AG09309 (cell line): ENCODE results near the gene CLPTM1L.
A peak's percentile ranks its signal among the peaks of the same experiment; 100 is the strongest.
"Not testable (repeated sequence)": the region's sequence is repeated elsewhere in the genome, so short reads cannot be mapped to it uniquely, and the experiment has no call there.

Experiments
- DNase-seq: peaks from one replicate; pipeline ENCODE4 v3.0.0-alpha.2; 2010; ENCODE audit warnings: low read depth
- H3K4me3 ChIP-seq: 2 replicates; pipeline ENCODE4 v1.5.1; 2011; ENCODE audit warnings: mild to moderate bottlenecking, low read depth, low read length, moderate library complexity; ENCODE audit not compliant: control insufficient read depth
- TF ChIP-seq, protein P1 (sequence below): IDR thresholded peaks from 2 replicates; pipeline ENCODE4 v1.5.1; 2011; ENCODE audit warnings: mild to moderate bottlenecking, low read depth, low read length, inconsistent platforms; ENCODE audit not compliant: insufficient read depth, control insufficient read depth; ENCODE audit errors: missing control alignments

CLPTM1L gene

DNA sequence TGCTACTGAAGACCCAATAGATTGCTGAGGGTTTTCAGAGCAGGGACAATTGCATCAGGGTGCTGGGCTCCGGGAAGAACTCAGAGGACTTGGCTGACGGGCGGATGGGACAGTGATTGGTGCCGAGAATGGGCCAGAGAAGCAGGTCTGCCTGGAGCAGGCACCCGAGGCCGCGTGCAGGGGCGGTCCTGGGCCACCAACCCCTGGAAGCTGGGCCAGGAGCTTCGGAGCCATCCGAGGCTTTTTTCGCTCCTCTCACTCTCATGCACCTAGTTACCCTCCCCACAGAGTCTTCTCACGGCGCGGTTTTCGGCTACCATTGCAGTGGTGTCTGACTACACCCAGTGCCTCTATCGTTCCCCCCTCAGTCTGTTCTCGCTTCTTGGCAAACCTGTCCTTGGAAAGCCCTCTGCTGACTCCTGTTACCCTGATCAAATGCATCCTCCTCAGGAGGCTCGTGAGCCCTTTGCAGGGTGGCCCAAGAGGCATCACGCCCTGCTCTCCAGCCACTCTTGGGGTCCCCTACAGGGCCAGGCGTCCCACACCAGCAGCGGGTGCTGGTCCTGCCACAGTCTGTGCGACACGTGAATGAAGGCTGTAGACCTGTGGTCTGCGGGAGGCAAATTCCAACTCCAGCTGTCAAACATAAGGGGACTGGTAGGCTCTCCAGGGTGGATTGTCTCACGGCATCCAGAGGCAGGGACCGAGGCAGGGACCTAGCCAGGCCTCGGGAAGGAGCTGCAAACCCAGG, 1.2 kb upstream of the CLPTM1L start:
- H3K4me3 ChIP-seq, result peak overlapping the region; percentile 96

DNA sequence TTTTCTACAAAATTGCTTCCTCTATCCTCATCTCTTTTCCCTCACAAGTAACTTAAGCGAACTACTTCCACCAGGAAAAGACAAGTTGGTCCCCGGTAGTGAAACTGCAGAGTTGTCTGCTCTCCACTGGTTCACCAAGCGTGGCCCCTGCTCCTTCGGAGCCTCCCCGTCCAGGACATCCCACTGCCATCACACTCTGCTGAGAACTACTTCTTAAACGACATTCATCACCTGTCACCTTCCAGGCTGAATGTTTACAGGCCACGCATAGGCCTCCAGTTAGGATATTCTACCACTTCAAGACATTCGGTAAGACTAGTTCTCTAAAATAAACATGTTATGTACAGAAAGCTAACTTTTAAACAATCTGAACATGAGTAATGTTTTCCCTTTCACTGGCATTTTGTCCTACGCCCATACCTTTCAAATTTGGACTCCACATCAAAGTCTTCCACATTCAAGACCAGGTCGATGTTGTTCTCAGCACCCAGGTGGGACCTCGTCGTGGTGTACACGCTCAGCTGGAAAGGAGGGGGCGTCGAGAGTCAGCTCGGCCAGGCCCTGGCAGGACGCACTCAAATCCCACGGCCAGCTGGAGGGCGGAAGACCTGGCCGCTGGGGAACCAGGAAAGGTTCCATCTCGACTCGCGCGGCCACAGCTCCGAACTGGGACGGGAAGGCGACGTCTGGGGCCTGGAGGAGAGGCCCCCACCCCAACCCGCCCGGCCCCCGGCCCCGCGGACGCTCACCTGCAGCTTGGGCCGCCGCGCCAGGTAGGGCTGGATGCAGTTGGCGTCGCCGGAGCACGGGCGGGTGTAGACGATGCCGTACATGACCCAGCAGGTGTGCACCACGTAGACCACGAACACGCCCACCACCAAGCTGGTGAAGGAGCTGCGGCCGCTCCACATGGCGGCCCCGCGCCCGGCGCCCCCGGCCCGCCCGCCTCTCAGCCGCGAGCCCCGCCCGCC, 683 bp downstream of the CLPTM1L start:
- DNase-seq, result no peak
- TF ChIP-seq, protein P1, sequence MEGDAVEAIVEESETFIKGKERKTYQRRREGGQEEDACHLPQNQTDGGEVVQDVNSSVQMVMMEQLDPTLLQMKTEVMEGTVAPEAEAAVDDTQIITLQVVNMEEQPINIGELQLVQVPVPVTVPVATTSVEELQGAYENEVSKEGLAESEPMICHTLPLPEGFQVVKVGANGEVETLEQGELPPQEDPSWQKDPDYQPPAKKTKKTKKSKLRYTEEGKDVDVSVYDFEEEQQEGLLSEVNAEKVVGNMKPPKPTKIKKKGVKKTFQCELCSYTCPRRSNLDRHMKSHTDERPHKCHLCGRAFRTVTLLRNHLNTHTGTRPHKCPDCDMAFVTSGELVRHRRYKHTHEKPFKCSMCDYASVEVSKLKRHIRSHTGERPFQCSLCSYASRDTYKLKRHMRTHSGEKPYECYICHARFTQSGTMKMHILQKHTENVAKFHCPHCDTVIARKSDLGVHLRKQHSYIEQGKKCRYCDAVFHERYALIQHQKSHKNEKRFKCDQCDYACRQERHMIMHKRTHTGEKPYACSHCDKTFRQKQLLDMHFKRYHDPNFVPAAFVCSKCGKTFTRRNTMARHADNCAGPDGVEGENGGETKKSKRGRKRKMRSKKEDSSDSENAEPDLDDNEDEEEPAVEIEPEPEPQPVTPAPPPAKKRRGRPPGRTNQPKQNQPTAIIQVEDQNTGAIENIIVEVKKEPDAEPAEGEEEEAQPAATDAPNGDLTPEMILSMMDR, result no peak
- H3K4me3 ChIP-seq, result peak overlapping the region; percentile 64

More for the DNA sequence above, 1.2 kb upstream of the CLPTM1L start:
- no peak for DNase-seq
- TF ChIP-seq, protein P1, result no peak

DNA sequence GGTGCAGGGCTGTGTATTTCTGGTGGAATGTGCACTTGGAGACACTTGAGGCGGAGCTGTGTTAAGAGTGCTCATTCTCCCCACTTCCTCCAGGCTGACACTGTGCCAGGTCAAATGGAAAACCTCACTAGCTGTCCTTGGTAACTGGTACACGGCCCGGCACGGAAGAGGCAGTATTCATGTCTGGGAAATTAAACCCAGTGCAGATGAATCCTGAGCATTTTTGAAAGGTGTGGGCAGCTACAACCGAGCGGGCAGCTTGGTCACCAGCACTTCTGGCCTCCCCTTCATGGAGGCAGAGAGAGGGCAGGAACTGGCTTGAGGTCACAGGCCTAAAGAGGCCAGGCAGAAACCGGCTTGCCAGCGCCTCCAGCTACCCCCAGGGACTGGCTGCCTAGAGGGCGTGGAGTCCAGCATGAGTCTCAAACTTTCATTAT, 1.6 kb downstream of the CLPTM1L start:
- no peak for DNase-seq
- no peak overlapping the region; the same call in 1 of the 2 replicates for H3K4me3 ChIP-seq
- TF ChIP-seq, protein P1, result no peak

DNA sequence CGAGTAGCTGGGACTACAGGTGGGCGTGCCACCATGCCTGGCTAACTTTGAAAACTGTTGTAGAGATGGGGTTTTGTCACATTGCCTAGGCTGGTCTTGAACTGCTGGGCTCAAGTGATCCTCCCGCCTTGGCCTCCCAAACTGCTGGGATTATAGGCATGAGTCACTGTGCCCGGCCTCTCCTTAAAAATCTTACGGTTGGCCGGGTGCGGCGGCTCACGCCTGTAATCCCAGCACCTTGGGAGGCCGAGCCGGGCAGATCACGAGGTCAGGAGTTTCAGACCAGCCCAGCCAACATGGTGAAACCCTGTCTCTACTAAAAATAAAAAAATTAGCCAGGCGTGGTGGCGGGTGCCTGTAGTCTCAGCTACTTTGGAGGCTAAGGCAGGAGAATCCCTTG, 2.2 kb downstream of the CLPTM1L start:
- DNase-seq, H3K4me3 ChIP-seq: not testable (repeated sequence)

DNA sequence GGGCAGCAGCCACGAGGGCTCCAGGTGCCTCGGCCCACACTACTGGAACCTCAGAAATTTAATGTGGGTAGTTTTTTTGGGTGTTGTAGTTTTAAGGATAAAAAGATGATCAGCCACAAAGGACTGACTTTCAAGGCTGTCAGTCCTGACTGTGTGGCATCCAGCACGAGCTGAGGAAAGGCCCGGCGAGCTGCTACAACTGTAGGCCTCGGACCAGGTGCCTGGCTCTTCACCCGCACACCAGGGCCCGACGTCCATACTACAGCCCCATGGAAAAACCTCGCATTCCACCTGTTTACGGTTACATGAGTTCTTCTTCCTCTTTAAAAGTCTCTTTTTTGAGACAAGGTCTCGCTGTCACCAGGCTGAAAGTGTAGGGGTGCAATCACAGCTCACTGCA, 2.6 kb downstream of the CLPTM1L start:
- TF ChIP-seq, protein P1, result no peak
- no peak for DNase-seq
- H3K4me3 ChIP-seq, result no peak overlapping the region

DNA sequence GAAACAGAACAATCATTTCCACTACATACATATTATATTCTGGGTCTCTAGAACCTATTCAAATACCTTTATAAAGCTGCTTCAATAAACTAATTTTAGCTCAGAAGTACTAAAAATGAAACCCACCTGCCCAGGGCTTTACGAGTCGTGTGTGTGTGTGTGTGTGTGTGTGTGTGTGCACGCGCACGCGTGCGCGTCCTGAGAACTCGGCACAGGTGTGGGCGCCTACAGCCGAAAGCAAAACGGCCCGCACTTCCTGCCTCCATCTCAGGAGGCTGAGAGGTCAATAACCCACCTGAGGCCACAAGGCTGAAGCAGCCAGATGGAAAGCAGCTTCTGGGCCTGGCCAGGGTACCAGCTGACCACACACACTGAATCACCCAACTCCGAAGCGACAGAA, 3.0 kb downstream of the CLPTM1L start:
- H3K4me3 ChIP-seq, result no peak overlapping the region
- no peak for DNase-seq
- TF ChIP-seq, protein P1, result no peak

DNA sequence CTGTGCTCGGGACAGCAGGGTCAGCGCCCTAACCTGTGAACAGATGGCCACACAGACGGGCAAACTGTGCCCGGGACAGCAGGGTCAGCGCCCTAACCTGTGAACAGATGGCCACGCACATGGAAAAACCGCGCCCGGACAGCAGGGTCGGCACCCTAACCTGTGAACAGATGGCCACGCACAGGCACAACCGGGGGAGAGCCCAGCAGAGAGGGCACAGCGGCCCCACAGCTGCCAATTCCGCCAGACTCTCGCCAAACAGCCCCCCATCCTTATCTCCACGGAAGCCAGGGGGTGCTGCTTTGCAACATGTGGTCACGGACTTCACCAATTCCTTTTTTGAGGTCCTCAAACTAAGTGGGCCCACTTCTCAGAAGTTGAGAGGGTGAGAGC, 5.1 kb downstream of the CLPTM1L start:
- DNase-seq, H3K4me3 ChIP-seq: not testable (repeated sequence)

DNA sequence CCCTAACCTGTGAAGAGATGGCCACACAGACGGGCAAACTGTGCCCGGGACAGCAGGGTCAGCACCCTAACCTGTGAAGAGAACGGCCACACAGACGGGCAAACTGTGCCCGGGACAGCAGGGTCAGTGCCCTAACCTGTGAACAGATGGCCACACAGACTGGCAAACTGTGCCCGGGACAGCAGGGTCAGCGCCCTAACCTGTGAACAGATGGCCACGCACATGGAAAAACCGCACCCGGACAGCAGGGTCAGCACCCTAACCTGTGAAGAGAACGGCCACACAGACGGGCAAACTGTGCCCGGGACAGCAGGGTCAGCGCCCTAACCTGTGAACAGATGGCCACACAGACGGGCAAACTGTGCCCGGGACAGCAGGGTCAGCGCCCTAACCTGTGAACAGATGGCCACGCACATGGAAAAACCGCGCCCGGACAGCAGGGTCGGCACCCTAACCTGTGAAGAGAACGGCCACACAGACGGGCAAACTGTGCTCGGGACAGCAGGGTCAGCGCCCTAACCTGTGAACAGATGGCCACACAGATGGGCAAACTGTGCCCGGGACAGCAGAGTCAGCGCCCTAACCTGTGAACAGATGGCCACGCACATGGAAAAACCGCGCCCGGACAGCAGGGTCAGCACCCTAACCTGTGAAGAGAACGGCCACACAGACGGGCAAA, 5.6 kb downstream of the CLPTM1L start:
- not testable (repeated sequence) for DNase-seq, H3K4me3 ChIP-seq
